GM06990 (cell line): ENCODE data around the gene GLRA1.
"Not testable (repeated sequence)": the region's sequence is repeated elsewhere in the genome, so short reads cannot be mapped to it uniquely, and the experiment has no call there.

Experiments used
- DNase-seq: peaks from one replicate; pipeline ENCODE4 v3.0.0-alpha.2; 2011; ENCODE audit not compliant: insufficient read length; ENCODE audit errors: extremely low read depth
- H3K27me3 ChIP-seq: replicated peaks from 2 replicates; pipeline ENCODE4 v1.6.0; 2011; ENCODE audit warnings: low read length; ENCODE audit not compliant: control insufficient read depth, insufficient read depth
- H3K36me3 ChIP-seq: 2 replicates; pipeline ENCODE4 v1.5.1; 2011; ENCODE audit warnings: low read length; ENCODE audit not compliant: control insufficient read depth, insufficient read depth
- H3K4me3 ChIP-seq: replicated peaks from 2 replicates; pipeline ENCODE4 v1.5.1; 2011; ENCODE audit warnings: low read depth, mild to moderate bottlenecking, control low read depth, low read length
- CTCF ChIP-seq: IDR thresholded peaks from 2 replicates; pipeline ENCODE4 v1.5.1; 2011; ENCODE audit warnings: low read length, control low read depth, mild to moderate bottlenecking, inconsistent platforms; ENCODE audit not compliant: insufficient read depth, poor library complexity, severe bottlenecking

GLRA1 gene

GRCh38 chr5:151863566-151863965, 61.1 kb downstream of the GLRA1 start:
- no peak for DNase-seq
- TF ChIP-seq CTCF: no peak

GRCh38 chr5:151862811-151863472, 61.7 kb downstream of the GLRA1 start:
- Histone ChIP-seq H3K27me3 (no peaks in the 10 kb centered on the region), H3K4me3 (no peak overlapping the region), H3K36me3 (no peaks in the 10 kb centered on the region)
- TF ChIP-seq CTCF: no peak
- peak; percentile 13 for DNase-seq

More at GRCh38 chr5:151863566-151863965, 61.1 kb downstream of the GLRA1 start:
- Histone ChIP-seq H3K4me3 (no peak overlapping the region), H3K36me3 (no peaks in the 10 kb centered on the region), H3K27me3 (no peaks in the 10 kb centered on the region)

DNA sequence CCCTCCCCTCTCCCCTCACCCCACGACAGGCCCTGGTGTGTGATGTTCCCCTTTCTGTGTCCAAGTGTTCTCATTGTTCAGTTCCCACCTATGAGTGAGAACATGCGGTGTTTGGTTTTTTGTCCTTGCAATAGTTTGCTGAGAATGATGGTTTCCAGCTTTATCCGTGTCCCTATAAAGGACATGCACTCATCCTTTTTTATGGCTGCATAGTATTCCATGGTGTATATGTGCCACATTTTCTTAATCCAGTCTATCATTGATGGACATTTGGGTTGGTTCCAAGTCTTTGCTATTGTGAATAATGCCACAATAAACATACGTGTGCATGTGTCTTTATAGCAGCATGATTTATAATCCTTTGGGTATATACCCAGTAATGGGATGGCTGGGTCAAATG, 63.8 kb downstream of the GLRA1 start:
- not testable (repeated sequence) for DNase-seq, H3K27me3 ChIP-seq, H3K4me3 ChIP-seq, H3K36me3 ChIP-seq

GRCh38 chr5:151856861-151857260, 67.8 kb downstream of the GLRA1 start:
- Histone ChIP-seq H3K27me3 (no peaks in the 10 kb centered on the region), H3K4me3 (no peak overlapping the region), H3K36me3 (no peaks in the 10 kb centered on the region)
- no peak for DNase-seq
- no peak for TF ChIP-seq CTCF

DNA sequence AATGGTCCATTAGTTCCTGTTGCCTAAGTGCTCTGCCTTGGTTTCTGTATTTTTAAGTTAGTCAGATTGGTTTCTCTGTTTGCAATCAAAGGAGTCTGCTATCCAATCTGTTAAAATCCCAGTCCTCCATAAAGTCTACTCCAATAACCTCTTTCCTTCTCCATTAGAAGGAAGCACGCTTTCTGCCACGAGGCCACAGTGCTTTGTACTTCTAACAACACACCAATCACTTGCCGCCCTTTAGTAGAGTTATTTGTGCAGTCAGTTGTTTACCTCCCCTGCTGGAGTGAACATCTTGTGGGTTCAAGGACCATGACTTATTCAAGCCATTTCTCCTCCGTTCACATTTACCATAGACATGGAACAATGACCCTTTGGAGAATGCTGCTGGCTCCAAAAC, 69.0 kb downstream of the GLRA1 start:
- H3K36me3 ChIP-seq: no peaks in the 10 kb centered on the region
- H3K27me3 ChIP-seq: no peaks in the 10 kb centered on the region
- TF ChIP-seq CTCF: no peak
- H3K4me3 ChIP-seq: no peak overlapping the region
- DNase-seq: no peak

- no peak for DNase-seq
- TF ChIP-seq CTCF: no peak
- Histone ChIP-seq H3K4me3 (no peak overlapping the region), H3K27me3 (no peaks in the 10 kb centered on the region), H3K36me3 (no peaks in the 10 kb centered on the region)
Observed at GRCh38 chr5:151847871-151848270, 76.8 kb downstream of the GLRA1 start.
